Hippocampal formation (tissue), 2 donors: ENCODE data around the gene CYP26A1.
A peak's percentile ranks its signal among the peaks of the same experiment; 100 is the strongest.
"Not testable (repeated sequence)": the region's sequence is repeated elsewhere in the genome, so short reads cannot be mapped to it uniquely, and the experiment has no call there.

Experiments used
- DNase-seq, 2 donors: peaks; one replicate each; lab custom pipeline; 2025; lab: John Stamatoyannopoulos, UW

Gene CYP26A1

GRCh38 chr10:93080350-93081046, 6.8 kb downstream of the CYP26A1 start:
- peak in 1 of 2 donors; percentile 19 for DNase-seq

GRCh38 chr10:93081318-93081717, 7.6 kb downstream of the CYP26A1 start:
- DNase-seq, result no peak

- DNase-seq, result no peak
These were observed 8.1 kb downstream of the CYP26A1 start for GRCh38 chr10:93081834-93082233.

DNA sequence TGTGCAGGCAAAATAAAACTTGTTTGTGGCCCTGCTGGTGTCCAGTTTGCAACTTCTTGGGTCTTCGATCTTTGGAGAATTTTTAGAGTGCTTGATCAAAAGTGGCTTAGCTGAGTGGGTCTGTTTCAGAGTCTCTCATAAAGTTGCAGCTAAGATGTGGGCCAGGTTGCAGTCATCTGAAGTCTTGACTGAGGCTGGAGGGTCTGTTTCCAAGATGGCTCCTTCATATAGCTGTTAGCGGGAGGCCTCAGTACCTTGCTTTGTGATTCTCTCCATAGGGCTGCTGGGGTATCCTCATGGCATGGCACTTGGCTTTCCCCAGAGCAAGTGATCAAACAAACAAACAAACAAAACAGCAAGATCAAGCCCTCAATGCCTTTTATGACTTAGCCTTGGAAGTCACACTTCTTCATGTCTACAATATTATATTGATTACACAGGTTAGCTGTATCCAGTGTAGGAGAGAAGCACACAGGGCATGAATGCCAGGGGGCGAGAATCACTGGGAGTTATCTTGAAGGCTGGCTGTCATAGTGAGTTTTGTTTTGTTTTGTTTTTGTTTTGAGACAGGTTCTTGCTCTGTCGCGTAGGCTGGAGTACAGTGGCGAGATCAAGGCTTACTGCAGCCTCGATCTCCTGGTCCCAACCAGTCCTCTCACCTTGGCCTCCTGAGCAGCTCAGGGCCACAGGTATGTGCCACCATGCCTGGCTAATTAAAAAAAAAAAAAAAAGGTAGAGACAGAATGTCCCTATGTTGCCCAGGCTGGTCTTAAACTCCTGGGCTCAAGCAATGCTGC, 10.2 kb downstream of the CYP26A1 start:
- DNase-seq, result no peak

- DNase-seq, result no peak
These were observed 11.7 kb downstream of the CYP26A1 start for GRCh38 chr10:93085272-93085859.

DNA sequence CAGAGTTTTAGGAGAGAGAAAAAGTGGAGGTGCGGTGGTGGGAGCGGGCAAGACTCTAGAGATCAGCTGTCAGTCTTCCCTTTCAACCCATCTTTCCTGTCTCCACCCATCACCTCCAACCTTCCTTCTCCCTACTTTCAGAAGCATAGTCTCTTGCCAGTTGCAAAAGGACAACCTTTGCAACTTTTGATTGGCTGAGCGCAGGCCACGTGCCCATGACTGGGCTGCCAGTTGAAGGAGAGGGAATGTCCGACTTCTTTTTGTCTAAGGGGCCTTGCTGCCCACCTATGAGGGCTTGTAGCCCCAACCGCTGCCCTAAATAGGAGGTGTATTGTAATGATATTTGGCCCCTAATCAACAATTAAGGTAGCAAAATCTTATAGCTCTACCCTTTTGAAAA, 12.6 kb downstream of the CYP26A1 start:
- DNase-seq, result no peak

- DNase-seq, result no peak
These were observed 14.2 kb downstream of the CYP26A1 start for GRCh38 chr10:93087846-93088245.

DNA sequence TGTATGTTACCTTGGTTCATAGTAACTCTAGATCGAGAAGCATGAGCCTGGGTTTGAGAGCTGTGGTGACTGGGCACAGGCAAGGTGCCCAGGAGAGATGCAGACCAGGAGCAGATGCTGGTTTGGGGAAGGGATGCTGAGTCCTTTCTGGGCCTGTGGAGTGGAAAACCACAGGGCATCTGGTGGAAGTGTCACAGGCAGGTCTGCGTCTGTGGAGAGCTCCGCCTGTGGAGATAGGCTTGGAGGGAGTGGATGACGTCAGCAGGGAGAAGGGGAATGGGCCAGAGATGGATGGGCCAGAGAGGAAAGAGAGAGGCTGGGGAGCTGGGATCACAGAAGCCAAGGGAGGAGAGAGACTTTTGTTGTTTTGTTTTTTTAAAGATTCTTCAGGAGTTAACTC, 14.8 kb downstream of the CYP26A1 start:
- DNase-seq, result no peak

DNA sequence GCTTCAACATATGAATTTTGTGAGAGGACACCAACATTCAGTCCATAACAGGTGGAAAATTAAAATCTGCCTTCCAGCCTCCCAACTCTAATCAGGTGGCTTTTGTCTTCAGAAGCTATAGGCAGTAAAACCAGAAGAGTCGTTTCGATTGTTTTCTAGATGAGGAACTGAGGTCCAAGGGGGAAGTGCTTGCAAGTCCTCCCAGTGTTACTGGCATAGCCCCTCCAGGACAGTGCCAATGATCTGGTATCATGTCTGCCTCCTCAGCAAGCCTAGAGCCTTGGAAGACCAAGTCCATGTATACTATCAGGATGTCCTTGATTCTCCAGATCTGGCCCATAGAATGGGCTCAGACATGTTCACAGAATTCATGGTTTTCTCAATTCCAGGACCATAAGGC, 16.9 kb downstream of the CYP26A1 start:
- DNase-seq, result no peak

DNA sequence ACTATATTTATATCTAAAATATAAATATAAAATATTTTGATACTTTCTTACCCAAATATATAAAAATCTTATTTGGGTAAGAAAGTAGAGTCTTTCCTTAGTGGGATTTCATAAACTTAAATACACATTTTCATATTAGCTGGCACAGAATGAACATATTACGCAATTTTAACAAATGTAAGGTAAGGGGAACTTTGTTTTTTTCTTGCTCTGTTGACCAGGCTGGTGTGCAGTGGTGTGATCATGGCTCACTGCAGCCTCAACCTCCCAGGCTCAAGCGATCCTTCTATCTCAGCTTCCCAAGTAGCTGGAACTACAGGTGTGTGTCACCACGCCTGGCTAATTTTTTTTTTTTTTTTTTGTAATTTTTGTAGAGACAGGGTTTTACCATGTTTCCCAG, 18.3 kb downstream of the CYP26A1 start:
- no peak for DNase-seq

DNA sequence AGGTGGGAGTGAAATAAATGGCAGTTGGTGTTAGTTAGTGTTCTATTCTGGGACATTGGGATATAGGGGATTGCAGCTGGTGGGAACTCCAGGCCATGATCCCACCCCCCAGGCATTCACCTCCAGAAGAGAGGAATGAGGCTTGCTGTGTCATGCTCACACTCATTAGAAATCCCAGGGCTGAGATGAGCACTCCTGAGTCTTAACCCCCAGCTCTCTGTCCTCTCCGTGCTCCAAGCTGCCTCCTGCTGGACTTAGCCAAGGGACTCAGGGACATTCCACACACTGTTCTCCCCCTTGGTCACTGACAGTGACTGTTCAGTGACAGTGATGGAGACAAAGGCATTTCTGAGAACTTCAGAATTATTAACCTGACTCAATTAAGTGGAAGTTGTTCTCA, 21.5 kb downstream of the CYP26A1 start:
- DNase-seq, result no peak

- DNase-seq, result no peak
These were observed 23.2 kb downstream of the CYP26A1 start for GRCh38 chr10:93096901-93097300.

GRCh38 chr10:93097386-93097785, 23.7 kb downstream of the CYP26A1 start:
- DNase-seq, result no peak

GRCh38 chr10:93098816-93099215, 25.1 kb downstream of the CYP26A1 start:
- no peak for DNase-seq

DNA sequence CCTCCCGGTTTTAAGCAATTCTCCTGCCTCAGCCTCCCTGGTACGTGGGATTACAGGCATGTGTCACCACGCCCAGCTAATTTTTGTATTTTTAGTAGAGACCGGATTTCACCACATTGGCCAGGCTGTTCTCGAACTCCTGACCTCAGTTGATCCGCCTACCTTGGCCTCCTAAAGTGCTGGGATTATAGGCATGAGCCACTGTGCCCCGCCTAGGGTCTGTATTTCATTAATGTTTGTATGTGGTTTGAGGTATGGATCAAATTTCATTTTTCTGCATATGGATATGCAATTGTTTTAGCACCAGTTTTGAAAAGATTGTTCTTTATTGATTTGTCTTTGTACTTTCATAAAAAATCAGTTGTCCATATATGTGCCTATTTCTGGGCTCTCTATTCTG, 26.0 kb downstream of the CYP26A1 start:
- no peak for DNase-seq

DNA sequence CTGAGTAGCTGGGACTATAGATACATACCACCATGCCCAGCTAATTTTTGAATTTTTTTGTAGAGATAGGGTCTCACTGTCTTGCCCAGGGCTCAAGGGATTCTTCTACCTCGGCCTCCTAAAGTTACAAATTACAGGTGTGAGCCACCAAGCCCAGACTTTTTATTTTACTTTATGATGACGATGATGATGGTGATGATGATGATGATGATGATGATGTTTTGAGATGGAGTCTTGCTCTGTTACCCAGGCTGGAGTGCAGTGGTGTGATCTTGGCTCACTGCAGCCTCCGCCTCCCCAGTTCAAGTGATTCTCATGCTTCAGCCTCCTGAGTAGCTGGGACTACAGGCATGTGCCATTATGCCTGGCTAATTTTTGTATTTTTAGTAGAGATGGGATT, 27.5 kb downstream of the CYP26A1 start:
- DNase-seq, result not testable (repeated sequence)

GRCh38 chr10:93103953-93104352, 30.3 kb downstream of the CYP26A1 start:
- DNase-seq, result no peak

GRCh38 chr10:93106631-93107072, 33.0 kb downstream of the CYP26A1 start:
- no peak for DNase-seq

- DNase-seq, result no peak
These were observed 36.9 kb downstream of the CYP26A1 start for GRCh38 chr10:93110472-93111146.

- no peak for DNase-seq
These were observed 39.3 kb downstream of the CYP26A1 start for GRCh38 chr10:93113042-93113441.

GRCh38 chr10:93115661-93116383, 42.1 kb downstream of the CYP26A1 start:
- peak in 1 of 2 donors; percentile 37 for DNase-seq

DNA sequence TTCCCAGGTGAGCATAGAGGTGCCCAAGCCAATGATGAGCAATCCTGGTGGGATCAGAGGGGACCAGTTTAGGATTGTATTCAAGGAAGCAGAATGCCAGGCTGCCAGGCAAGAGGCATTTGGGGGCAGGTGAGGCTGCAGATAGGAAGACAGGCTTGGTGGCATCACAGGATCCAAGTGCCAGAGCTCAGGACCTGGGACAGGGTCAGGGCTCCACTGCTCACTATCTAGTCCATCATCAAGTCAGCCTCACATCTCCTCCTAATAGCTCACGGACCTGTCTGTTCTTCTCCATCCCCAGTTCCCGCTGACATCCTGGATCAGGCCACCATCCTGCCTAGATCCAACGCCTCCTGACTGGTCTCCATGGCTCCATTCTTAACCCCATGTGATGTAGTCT, 47.6 kb downstream of the CYP26A1 start:
- no peak for DNase-seq
